Aorta (tissue), 5 donors: ENCODE data around the gene CENPVL3. TPM values are rescaled to one million over a fixed set of nuclear protein-coding genes. Genes with fewer than 3 reads are reported as not detected.

ENCODE experiments used
- ATAC-seq: fragments of 200-7000 bp; cut with Tn5 transposase; one replicate; pipeline ENCODE4 v1.9.1; 2022; ENCODE audit warnings: moderate library complexity; ENCODE audit not compliant: low FRiP score
- DNase-seq, 2 donors: peaks; one replicate each; pipeline ENCODE4 v3.0.0-alpha.2; 2020
- H3K27ac ChIP-seq, 2 donors: one replicate each; pipeline ENCODE4 v1.5.1; 2013; ENCODE audit warnings: low read length in 2 of 2, mild to moderate bottlenecking in 2 of 2, moderate library complexity in 2 of 2, control low read depth in 1 of 2, inconsistent platforms in 1 of 2, low read depth in 1 of 2
- H3K27me3 ChIP-seq, 2 donors: one replicate each; pipeline ENCODE4 v1.6.1; 2013; ENCODE audit warnings: control low read depth in 1 of 2, low read length in 1 of 2, mild to moderate bottlenecking in 1 of 2, moderate library complexity in 1 of 2; ENCODE audit not compliant: insufficient read depth in 2 of 2, control insufficient read depth in 1 of 2
- H3K36me3 ChIP-seq, 2 donors: one replicate each; pipeline ENCODE4 v1.6.1; 2013; ENCODE audit warnings: control low read depth in 1 of 2, low read length in 1 of 2, mild to moderate bottlenecking in 1 of 2; ENCODE audit not compliant: insufficient read depth in 2 of 2, control insufficient read depth in 1 of 2
- H3K4me1 ChIP-seq, 2 donors: one replicate each; pipeline ENCODE4 v1.6.1; 2013; ENCODE audit warnings: low read length in 2 of 2, control low read depth in 1 of 2, mild to moderate bottlenecking in 1 of 2, moderate library complexity in 1 of 2; ENCODE audit not compliant: insufficient read depth in 2 of 2, control insufficient read depth in 1 of 2
- H3K4me3 ChIP-seq, 2 donors: one replicate each; pipeline ENCODE4 v1.5.1; 2013; ENCODE audit warnings: low read length in 2 of 2, control low read depth in 1 of 2, mild to moderate bottlenecking in 1 of 2
- H3K9me3 ChIP-seq: one replicate; pipeline ENCODE4 v1.6.1; 2013; ENCODE audit warnings: mild to moderate bottlenecking, low read length; ENCODE audit not compliant: control insufficient read depth
- WGBS, 2 donors: extraction: QIAGEN DNeasy Blood & Tissue Kit; methylation state at CpG; one replicate each; pipeline ENCODE4 v1.1.7; 2013; 5-methylcytosine and 5-hydroxymethylcytosine counted together
- intact Hi-C, 2 donors: fragments of 100-400 bp; cut with DNase I; formaldehyde crosslinking; loops; one replicate each; pipeline versions ENCODE4 v1.14.2 to v1.15.0; 2022
- polyA plus RNA-seq, 2 donors: library from polyadenylated mRNA; stranded (reverse); fragments of 200-250 nt; gene quantifications; one replicate each; pipeline ENCODE4 v1.2.3, GENCODE V29; 2013
- total RNA-seq, 2 donors: library from RNA; stranded (reverse); fragmentation: NEBNext Ultra II Directional; extraction: Animal tissue kit (Norgen Biotek cat#: 25700); gene quantifications; one replicate each; pipeline ENCODE4 v1.2.1, GENCODE V29; 2021
- donor health status: healthy with polysubstance abuse.
- donor health status: Bipolar disorder and iron deficiency.
- donor health status: DM: no; HTN: no; CAD: no.
- donor health status: DM: no; HTN: no; CAD: no.
- donor health status: DM: yes; HTN: yes; CAD: no.

CENPVL3 gene
- total and polyA plus RNA-seq, 4 donors, result not detected

- ATAC-seq, result no peak
Observed at GRCh38 chrX:51606446-51606845, 12.3 kb downstream of the CENPVL3 start.

DNA sequence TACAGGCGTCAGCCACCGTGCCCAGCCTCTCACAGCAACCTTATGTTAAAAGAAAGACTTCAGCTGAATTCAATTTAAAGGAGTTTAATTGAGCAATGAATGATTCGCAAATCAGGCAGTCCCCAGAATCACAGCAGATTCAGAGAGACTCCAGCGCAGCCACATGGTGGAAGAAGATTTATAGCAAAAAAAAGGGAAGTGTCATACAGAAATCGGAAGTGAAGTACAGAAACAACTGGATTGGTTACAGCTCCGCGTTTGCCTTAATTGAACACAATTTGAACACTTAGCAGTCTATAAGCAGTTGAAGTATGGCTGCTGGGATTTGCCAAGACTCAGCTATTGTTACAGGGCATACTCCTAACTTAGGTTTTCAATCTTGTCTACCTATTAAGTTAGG is 19.8 kb downstream of the CENPVL3 start:
- Histone ChIP-seq H3K9me3 (no peaks in the 10 kb centered on the region), H3K4me3 (no peak overlapping the region), H3K27me3 (no peaks in the 10 kb centered on the region), H3K4me1 (no peaks in the 10 kb centered on the region), H3K36me3 (no peaks in the 10 kb centered on the region), H3K27ac (no peak overlapping the region)
- intact Hi-C loops, result no loop called here
- DNase-seq, result no peak
- 74 to 81% methylated on average over 7 of the region's 7 CpGs for WGBS, 2 donors
- ATAC-seq, result no peak

More at GRCh38 chrX:51606446-51606845, 12.3 kb downstream of the CENPVL3 start:
- no peaks in the 10 kb centered on the region for H3K27me3 ChIP-seq
- H3K9me3 ChIP-seq, result no peaks in the 10 kb centered on the region
- intact Hi-C loops, result no loop called here
- H3K36me3 ChIP-seq, result no peaks in the 10 kb centered on the region
- 50 to 64% methylated on average over 2 of the region's 2 CpGs for WGBS, 2 donors
- H3K4me1 ChIP-seq, result no peaks in the 10 kb centered on the region
- H3K27ac ChIP-seq, result no peak overlapping the region
- DNase-seq, result no peak
- H3K4me3 ChIP-seq, result no peak overlapping the region

- Histone ChIP-seq H3K27me3 (no peaks in the 10 kb centered on the region), H3K4me1 (no peaks in the 10 kb centered on the region), H3K27ac (no peak overlapping the region), H3K36me3 (no peaks in the 10 kb centered on the region), H3K9me3 (no peaks in the 10 kb centered on the region), H3K4me3 (no peak overlapping the region)
- intact Hi-C loops, result no loop called here
- WGBS, 2 donors, result 41 to 53% methylated on average over 2 of the region's 2 CpGs
- DNase-seq, result no peak
- no peak for ATAC-seq
Observed at GRCh38 chrX:51571874-51572273, 46.8 kb downstream of the CENPVL3 start.

DNA sequence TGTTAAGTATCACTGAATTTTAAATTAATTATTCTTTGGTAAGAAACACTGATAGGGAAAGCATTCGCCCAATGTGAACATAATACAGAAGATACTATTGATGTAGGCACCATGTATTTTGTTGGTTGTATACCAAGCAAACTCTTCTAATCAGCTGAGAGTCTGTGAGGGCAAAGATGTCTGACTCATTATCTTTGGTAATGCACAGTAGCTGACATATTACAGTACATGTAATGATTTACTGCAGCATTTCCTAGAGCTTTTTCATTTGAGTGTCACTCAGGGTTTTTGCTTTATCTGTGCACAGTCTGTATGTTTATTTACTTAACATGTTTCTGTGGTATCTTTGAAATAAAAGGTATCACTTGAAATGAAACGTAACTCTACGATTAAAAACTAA is 49.2 kb downstream of the CENPVL3 start:
- intact Hi-C loops, result no loop called here
- Histone ChIP-seq H3K9me3 (no peaks in the 10 kb centered on the region), H3K4me1 (no peaks in the 10 kb centered on the region), H3K27ac (no peak overlapping the region), H3K27me3 (no peaks in the 10 kb centered on the region), H3K36me3 (no peaks in the 10 kb centered on the region), H3K4me3 (no peak overlapping the region)
- no peak for DNase-seq
- 76 to 84% methylated on average over 3 of the region's 3 CpGs for WGBS, 2 donors
- no peak for ATAC-seq

DNA sequence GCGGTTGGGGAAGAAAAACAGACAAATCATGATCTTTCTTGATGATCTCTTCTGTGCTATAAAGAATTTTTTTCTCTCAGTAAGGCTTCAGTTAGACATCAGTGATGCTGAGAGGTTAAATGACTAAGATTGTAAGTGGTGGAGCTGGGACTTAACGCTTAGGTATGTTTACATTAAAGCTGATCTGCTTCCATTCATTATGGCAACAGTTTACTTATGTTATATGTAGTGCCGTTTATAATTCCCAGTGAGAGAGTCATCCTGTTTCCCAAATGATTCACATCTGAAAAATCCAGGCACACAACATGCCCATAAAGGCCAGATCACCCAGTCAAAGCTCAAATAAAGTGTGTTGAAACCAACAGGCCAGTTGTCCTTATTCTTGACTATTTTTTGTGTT is 50.1 kb downstream of the CENPVL3 start:
- H3K4me1 ChIP-seq, result no peaks in the 10 kb centered on the region
- H3K27ac ChIP-seq, result no peak overlapping the region
- no peaks in the 10 kb centered on the region for H3K36me3 ChIP-seq
- ATAC-seq (no peak), DNase-seq (no peak)
- 47 to 50% methylated on average over 3 of the region's 3 CpGs for WGBS, 2 donors
- no peaks in the 10 kb centered on the region for H3K9me3 ChIP-seq
- H3K27me3 ChIP-seq, result no peaks in the 10 kb centered on the region
- intact Hi-C loops, result no loop called here
- no peak overlapping the region for H3K4me3 ChIP-seq

Other genes starting within 250 kb of the CENPVL3 start
- gene NUDT11, start 122.3 kb downstream of the CENPVL3 start, total RNA-seq, result 1 to 10 TPM; 1.4 to 2.1 TPM
- 1 to 10 TPM; 2.4 to 4.9 TPM for gene NUDT11, start 122.3 kb downstream of the CENPVL3 start, polyA plus RNA-seq
- not detected for gene CENPVL2, start 63.9 kb upstream of the CENPVL3 start, total RNA-seq
- gene CENPVL2, start 63.9 kb upstream of the CENPVL3 start, polyA plus RNA-seq, result not detected
- gene CENPVL1, start 91.6 kb upstream of the CENPVL3 start, total RNA-seq, result not detected
- not detected for gene CENPVL1, start 91.6 kb upstream of the CENPVL3 start, polyA plus RNA-seq
- 1 to 10 TPM; 7.4 to 7.7 TPM for gene GSPT2, start 124.5 kb upstream of the CENPVL3 start, total RNA-seq
- 1 to 10 TPM; 1.3 to 6.8 TPM for gene GSPT2, start 124.5 kb upstream of the CENPVL3 start, polyA plus RNA-seq